ENCODE data around the gene SLC35B2. TPM values are rescaled to one million over a fixed set of nuclear protein-coding genes. Genes with fewer than 3 reads are reported as not detected.

SLC35B2 gene
- total RNA-seq, 1 donor, result 92.8 TPM

DNA sequence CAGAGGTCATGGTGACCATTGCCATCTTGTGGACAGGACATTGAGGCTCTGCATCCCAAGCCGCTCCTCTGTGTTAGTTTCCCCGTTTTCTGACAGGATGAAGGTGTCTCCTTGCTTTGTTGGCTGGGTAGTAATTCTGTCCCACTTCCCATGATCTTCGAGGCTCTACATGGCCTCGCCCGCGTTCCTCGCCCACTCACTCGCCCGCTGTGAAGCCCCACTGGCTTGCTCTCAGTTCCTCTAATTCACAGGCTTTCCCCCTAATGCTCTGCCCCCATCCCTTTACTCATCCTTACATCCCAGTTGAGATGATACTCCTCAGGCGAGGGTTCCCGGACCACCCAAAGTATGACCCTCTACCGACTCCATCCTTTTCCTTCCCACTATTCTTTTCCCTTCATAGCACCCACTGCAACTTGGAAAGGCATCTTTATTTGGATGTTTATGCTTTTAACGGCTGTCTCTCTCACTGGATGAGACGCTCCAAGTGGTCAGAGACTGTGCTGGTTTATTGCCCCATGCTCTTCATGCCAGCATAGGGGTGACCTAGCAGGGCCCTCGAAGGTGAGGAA is 511 bp upstream of the SLC35B2 start:
- no peak for DNase-seq (ENCODE audit: low read depth)

DNA sequence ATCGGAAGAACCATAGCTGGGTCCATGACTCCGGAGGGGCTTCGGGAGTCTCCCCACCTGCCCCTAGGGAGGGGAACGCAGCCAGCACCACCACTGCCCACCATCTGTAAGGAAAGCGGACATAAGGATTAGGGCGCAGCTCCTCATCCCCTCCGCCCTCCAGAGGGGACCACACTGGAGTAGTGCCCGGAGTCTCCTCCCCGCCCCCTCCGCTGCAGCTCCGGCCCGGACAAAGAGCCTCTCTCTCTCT is 628 bp downstream of the SLC35B2 start:
- peak overlapping the region; percentile 93 for H3K4me3 ChIP-seq (ENCODE audit: low read depth, low read length)
- DNase-seq (ENCODE audit: low read depth), result no peak
- TF ChIP-seq, protein P1, sequence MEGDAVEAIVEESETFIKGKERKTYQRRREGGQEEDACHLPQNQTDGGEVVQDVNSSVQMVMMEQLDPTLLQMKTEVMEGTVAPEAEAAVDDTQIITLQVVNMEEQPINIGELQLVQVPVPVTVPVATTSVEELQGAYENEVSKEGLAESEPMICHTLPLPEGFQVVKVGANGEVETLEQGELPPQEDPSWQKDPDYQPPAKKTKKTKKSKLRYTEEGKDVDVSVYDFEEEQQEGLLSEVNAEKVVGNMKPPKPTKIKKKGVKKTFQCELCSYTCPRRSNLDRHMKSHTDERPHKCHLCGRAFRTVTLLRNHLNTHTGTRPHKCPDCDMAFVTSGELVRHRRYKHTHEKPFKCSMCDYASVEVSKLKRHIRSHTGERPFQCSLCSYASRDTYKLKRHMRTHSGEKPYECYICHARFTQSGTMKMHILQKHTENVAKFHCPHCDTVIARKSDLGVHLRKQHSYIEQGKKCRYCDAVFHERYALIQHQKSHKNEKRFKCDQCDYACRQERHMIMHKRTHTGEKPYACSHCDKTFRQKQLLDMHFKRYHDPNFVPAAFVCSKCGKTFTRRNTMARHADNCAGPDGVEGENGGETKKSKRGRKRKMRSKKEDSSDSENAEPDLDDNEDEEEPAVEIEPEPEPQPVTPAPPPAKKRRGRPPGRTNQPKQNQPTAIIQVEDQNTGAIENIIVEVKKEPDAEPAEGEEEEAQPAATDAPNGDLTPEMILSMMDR (IDR thresholded peaks at IDR 0.05; ENCODE audit: insufficient read depth, low read depth, low read length), result no peak

More for the DNA sequence above, 511 bp upstream of the SLC35B2 start:
- TF ChIP-seq, protein P1 (IDR thresholded peaks at IDR 0.05; ENCODE audit: insufficient read depth, low read depth, low read length), result no peak
- peak overlapping the region; percentile 93 for H3K4me3 ChIP-seq (ENCODE audit: low read depth, low read length)

DNA sequence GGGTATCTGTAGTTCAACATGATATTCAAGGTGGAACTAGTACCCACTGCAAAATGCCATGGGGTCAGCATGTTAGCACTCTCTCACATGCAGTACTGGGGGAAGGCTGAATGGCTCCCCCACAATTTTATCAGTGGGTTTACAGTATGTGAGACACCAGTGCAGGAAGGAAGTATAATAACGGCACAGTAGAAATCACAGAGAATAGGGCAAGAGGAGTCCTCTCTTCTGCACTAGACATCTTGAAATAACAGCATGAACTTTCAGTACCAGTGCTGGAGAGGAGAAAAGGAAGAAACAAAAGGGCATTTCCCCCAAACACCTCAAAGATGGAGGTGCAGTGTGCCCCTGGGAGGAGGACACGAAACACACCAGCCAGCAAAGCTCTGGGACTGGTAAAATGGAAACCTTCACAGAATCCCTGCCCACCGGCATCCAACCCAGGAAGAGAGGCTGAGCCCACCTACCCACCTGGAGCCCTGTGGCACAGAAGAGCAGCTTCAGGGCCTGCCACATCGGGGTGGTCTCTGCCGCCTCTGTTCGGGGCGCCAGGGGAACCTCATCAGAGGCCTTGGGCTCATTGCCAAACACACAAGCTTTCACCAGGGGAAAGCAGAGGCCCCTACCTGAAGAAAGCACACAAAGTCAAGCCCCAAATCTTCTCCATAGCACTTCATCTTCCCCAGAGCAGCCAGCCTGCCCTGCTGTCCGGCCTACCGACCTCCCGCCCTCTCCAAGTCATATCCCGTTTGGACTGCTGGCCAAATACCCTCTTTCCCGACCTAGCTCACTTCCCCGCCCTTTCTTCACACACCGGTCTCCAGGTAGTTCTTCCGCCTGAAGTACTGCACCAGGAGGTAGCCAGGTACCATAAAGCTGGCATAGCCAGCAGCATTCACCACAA is 1.2 kb downstream of the SLC35B2 start:
- peak overlapping the region; percentile 93 for H3K4me3 ChIP-seq (ENCODE audit: low read depth, low read length)
- TF ChIP-seq, protein P1 (IDR thresholded peaks at IDR 0.05; ENCODE audit: insufficient read depth, low read depth, low read length), result no peak
- DNase-seq (ENCODE audit: low read depth), result no peak

DNA sequence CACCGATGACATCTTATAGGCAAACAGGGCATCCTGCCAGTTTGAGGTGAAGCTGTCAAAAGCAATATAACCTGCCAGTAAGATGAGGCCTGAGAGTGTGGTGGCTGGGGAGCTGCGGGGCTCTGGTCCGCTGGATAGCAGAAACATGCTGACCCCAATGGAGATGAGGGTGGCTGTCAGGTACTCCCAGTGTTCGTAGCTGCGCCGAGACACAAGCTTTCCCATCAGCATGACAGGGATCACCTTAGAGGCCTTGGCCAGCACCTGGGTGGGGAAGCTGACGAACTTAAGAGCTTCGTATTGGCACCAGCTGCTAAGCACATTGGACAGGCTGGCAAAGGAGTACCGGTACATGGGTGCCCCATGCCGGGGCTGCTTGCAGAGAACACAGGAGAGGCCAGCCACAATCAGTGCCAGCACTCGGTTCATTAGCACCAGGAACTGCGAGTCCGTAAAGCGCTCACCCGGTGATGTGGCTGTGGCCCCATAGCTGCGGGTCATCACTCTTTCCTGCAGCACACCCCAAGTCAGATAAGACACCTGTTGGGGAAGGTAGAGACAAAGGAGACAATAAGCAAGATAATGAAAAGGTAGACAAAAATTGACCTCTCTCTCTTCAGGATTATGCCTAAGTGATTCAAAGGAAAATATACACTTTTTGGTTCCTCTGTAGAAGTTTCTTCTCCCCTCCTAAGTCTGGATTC is 2.1 kb downstream of the SLC35B2 start:
- no peak for DNase-seq (ENCODE audit: low read depth)

DNA sequence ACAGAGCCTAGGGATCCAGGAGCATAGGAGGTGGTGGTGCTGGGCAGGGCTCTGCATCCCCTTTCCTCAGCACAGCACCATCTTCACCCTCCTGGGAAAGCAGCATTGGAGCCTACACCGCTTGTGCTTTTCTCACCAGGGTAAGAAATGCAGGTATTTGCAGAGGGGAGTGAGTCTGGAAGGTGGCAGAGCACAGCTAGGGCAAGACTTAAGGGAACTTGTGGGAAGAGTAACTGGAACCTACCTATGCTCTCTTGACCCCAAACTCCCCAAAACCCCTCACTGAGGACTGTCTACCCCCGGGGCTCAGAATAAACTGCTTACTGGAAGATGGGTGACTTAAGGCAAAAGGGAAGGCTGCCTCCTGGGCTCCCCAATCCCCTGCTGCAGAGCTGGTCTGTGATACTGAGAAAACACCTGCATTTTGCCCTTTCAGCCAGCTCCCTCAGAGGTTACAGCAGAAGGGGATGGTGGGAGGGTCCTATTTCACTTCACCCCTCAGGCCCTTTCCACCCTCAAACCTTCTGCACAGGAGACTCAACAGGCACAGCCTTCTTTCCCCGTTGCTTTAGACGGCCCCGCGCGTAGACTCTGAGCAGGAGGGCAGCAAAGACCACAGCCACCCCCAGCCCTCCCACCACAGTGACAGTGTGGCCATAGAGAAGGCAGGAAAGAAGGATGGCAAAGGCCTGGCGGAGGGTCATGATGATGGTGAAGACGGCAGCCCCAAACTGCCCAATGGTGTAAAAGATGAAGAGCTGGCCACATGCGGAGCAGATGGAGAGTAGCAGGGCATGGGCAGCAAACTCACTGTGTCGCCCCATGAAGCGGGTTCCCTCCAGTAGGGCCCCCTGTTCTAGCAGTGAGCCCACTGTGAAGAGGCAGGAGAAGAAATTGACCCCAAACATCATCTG is 2.9 kb downstream of the SLC35B2 start:
- TF ChIP-seq, protein P1 (IDR thresholded peaks at IDR 0.05; ENCODE audit: insufficient read depth, low read depth, low read length), result no peak
- no peak overlapping the region for H3K4me3 ChIP-seq (ENCODE audit: low read depth, low read length)
- no peak for DNase-seq (ENCODE audit: low read depth)

More for the DNA sequence above, 2.1 kb downstream of the SLC35B2 start:
- TF ChIP-seq, protein P1 (IDR thresholded peaks at IDR 0.05; ENCODE audit: insufficient read depth, low read depth, low read length), result no peak
- H3K4me3 ChIP-seq (ENCODE audit: low read depth, low read length), result no peak overlapping the region
